Kidney epithelial cell (primary cell): ENCODE results near the gene ADAMTS9. TPM values are rescaled to one million over a fixed set of nuclear protein-coding genes. Genes with fewer than 3 reads are reported as not detected.

Experiments
- DNase-seq: peaks from one replicate; pipeline ENCODE4 v3.0.0-alpha.2; 2010; ENCODE audit warnings: low read depth
- H3K27me3 ChIP-seq: 2 replicates; pipeline ENCODE4 v1.6.0; 2011; ENCODE audit warnings: low read length; ENCODE audit not compliant: control insufficient read depth, insufficient read depth
- H3K36me3 ChIP-seq: 2 replicates; pipeline ENCODE4 v1.5.1; 2011; ENCODE audit warnings: low read length; ENCODE audit not compliant: control insufficient read depth, insufficient read depth
- H3K4me3 ChIP-seq: 2 replicates; pipeline ENCODE4 v1.5.1; 2011; ENCODE audit warnings: low read depth, mild to moderate bottlenecking, control low read depth, low read length
- total RNA-seq: library from RNA; depleted of rRNA; stranded (reverse); fragments of >200 nt; gene quantifications from 2 replicates; pipeline ENCODE4 v1.2.3, GENCODE V29; 2015
- TF ChIP-seq, protein P1 (sequence below): IDR thresholded peaks from 2 replicates; pipeline ENCODE4 v1.5.1; 2011; ENCODE audit warnings: mild to moderate bottlenecking, moderate library complexity, low read length, control low read depth, inconsistent platforms; ENCODE audit not compliant: insufficient read depth, poor library complexity, severe bottlenecking

The ADAMTS9 gene
- total RNA-seq, 1 donor from 2014 or later = 211 TPM

GRCh38 chr3:64518496-64518895, 169.3 kb downstream of the ADAMTS9 start:
- H3K36me3 ChIP-seq = no peaks in the 10 kb centered on the region
- no peaks in the 10 kb centered on the region for H3K27me3 ChIP-seq
- no peak overlapping the region for H3K4me3 ChIP-seq
- TF ChIP-seq, protein P1, sequence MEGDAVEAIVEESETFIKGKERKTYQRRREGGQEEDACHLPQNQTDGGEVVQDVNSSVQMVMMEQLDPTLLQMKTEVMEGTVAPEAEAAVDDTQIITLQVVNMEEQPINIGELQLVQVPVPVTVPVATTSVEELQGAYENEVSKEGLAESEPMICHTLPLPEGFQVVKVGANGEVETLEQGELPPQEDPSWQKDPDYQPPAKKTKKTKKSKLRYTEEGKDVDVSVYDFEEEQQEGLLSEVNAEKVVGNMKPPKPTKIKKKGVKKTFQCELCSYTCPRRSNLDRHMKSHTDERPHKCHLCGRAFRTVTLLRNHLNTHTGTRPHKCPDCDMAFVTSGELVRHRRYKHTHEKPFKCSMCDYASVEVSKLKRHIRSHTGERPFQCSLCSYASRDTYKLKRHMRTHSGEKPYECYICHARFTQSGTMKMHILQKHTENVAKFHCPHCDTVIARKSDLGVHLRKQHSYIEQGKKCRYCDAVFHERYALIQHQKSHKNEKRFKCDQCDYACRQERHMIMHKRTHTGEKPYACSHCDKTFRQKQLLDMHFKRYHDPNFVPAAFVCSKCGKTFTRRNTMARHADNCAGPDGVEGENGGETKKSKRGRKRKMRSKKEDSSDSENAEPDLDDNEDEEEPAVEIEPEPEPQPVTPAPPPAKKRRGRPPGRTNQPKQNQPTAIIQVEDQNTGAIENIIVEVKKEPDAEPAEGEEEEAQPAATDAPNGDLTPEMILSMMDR = no peak
- no peak for DNase-seq

- no peaks in the 10 kb centered on the region for H3K27me3 ChIP-seq
- DNase-seq = no peak
- no peak overlapping the region for H3K4me3 ChIP-seq
- TF ChIP-seq, protein P1 = no peak
- no peaks in the 10 kb centered on the region for H3K36me3 ChIP-seq
These were observed 172.9 kb downstream of the ADAMTS9 start for GRCh38 chr3:64514889-64515288.

- TF ChIP-seq, protein P1 = no peak
- Histone ChIP-seq H3K36me3 (no peaks in the 10 kb centered on the region), H3K27me3 (no peaks in the 10 kb centered on the region), H3K4me3 (no peak overlapping the region)
- no peak for DNase-seq
These were observed 178.6 kb downstream of the ADAMTS9 start for GRCh38 chr3:64509206-64509605.

DNA sequence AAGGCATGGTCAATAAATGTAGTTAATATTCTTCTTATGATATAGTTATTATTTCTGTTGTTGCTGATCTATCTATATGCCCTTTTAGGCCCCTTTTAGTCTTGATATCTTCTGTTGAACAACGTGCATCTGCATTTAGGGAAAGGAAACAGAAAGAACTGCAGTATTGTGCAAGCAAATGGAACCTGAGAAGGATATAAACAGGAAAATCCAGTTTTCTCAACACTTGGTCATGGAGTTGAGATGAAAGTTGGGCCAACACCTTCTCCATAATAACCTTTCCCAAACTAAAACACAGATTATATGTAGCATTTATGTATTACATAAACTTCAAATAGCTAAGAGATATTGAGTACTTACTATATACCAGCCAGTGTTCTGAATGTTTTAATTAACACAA, 179.7 kb downstream of the ADAMTS9 start:
- Histone ChIP-seq H3K4me3 (no peak overlapping the region), H3K36me3 (no peaks in the 10 kb centered on the region), H3K27me3 (no peaks in the 10 kb centered on the region)
- TF ChIP-seq, protein P1 = no peak
- DNase-seq = no peak

DNA sequence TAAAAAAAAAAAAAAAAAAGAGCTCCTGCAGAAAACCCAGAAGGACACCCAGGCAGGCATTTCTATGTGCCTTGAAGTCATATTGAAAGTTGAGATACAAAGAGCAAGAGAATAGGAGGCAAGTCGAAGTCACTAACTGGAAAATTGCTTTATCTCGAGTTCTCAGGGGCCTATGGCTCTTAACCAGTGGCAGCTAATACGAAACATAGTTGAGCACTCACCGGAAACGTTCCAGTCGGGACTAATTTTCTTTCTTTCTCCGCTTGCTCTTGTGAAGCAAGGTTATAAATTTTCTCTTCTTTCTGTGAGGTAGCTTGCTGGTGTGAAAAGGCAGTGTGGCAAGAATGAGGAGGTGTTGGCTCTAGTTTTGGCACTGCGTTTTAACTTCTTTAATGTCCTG, 181.5 kb downstream of the ADAMTS9 start:
- Histone ChIP-seq H3K4me3 (no peak overlapping the region), H3K27me3 (no peaks in the 10 kb centered on the region), H3K36me3 (no peaks in the 10 kb centered on the region)
- TF ChIP-seq, protein P1 = no peak
- DNase-seq = no peak

GRCh38 chr3:64505419-64505818, 182.4 kb downstream of the ADAMTS9 start:
- TF ChIP-seq, protein P1 = no peak
- H3K27me3 ChIP-seq = no peaks in the 10 kb centered on the region
- H3K4me3 ChIP-seq = no peak overlapping the region
- H3K36me3 ChIP-seq = no peaks in the 10 kb centered on the region
- DNase-seq = no peak
